Measurements from ENCODE around the gene PPP2R5A. TPM values are rescaled to one million over a fixed set of nuclear protein-coding genes. Genes with fewer than 3 reads are reported as not detected.
A peak's percentile ranks its signal among the peaks of the same experiment; 100 is the strongest.

Gene PPP2R5A
- total and polyA plus RNA-seq, 2 of the 8 experiments (the other 6 are each of a cell fraction or from before 2014, with no cell fraction given), result 14.6 to 36.3 TPM

GRCh38 chr1:212284744-212285684 is at the start of gene PPP2R5A (continued):
- TF ChIP-seq, protein P1, sequence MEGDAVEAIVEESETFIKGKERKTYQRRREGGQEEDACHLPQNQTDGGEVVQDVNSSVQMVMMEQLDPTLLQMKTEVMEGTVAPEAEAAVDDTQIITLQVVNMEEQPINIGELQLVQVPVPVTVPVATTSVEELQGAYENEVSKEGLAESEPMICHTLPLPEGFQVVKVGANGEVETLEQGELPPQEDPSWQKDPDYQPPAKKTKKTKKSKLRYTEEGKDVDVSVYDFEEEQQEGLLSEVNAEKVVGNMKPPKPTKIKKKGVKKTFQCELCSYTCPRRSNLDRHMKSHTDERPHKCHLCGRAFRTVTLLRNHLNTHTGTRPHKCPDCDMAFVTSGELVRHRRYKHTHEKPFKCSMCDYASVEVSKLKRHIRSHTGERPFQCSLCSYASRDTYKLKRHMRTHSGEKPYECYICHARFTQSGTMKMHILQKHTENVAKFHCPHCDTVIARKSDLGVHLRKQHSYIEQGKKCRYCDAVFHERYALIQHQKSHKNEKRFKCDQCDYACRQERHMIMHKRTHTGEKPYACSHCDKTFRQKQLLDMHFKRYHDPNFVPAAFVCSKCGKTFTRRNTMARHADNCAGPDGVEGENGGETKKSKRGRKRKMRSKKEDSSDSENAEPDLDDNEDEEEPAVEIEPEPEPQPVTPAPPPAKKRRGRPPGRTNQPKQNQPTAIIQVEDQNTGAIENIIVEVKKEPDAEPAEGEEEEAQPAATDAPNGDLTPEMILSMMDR (IDR thresholded peaks at IDR 0.05; ENCODE audit: control extremely low read depth in 1 of 3, insufficient read depth in 1 of 3, low read depth in 1 of 3, low read length in 3 of 3), result peak; percentile 31 to 55 (median 48)
- TF ChIP-seq, protein P2, sequence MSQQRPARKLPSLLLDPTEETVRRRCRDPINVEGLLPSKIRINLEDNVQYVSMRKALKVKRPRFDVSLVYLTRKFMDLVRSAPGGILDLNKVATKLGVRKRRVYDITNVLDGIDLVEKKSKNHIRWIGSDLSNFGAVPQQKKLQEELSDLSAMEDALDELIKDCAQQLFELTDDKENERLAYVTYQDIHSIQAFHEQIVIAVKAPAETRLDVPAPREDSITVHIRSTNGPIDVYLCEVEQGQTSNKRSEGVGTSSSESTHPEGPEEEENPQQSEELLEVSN (IDR thresholded peaks at IDR 0.05), result peak; percentile 77
- TF ChIP-seq, protein P3, sequence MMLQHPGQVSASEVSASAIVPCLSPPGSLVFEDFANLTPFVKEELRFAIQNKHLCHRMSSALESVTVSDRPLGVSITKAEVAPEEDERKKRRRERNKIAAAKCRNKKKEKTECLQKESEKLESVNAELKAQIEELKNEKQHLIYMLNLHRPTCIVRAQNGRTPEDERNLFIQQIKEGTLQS (IDR thresholded peaks at IDR 0.05; ENCODE audit: insufficient read depth, low read depth, low read length), result 0 out of 2 replicates have a peak, but pooled peaks have one; percentile 32
- TF ChIP-seq SP4 (IDR thresholded peaks at IDR 0.05; ENCODE audit: low read length) (peak; percentile 83), SIX5 (IDR thresholded peaks at IDR 0.05; ENCODE audit: low read depth, low read length) (no peak), SUZ12 (IDR thresholded peaks at IDR 0.05; ENCODE audit: low read length) (no peak), CBX5 (IDR thresholded peaks at IDR 0.05; ENCODE audit: low read depth, low read length) (no peak), TBP (IDR thresholded peaks at IDR 0.05; ENCODE audit: low read depth, low read length) (peak; percentile 72), CHD2 (IDR thresholded peaks at IDR 0.05; ENCODE audit: low read length) (peak; percentile 75), POLR2AphosphoS5 (IDR thresholded peaks at IDR 0.05; ENCODE audit: low read depth, low read length) (peak; percentile 83), KDM4A (IDR thresholded peaks at IDR 0.05; ENCODE audit: low read depth, low read length, severe bottlenecking) (peak; percentile 71), BACH1 (IDR thresholded peaks at IDR 0.05; ENCODE audit: low read length) (peak; percentile 65), EGR1 (IDR thresholded peaks at IDR 0.05; ENCODE audit: borderline replicate concordance, low read depth, low read length) (0 out of 2 replicates have a peak, but pooled peaks have one; percentile 45), TCF12 (IDR thresholded peaks at IDR 0.05; ENCODE audit: low read depth, low read length) (0 out of 2 replicates have a peak, but pooled peaks have one; percentile 80), TAF1 (IDR thresholded peaks at IDR 0.05; ENCODE audit: low read depth, low read length) (peak; percentile 71), CEBPB (IDR thresholded peaks at IDR 0.05; ENCODE audit: low read depth, low read length) (no peak), BRCA1 (IDR thresholded peaks at IDR 0.05; ENCODE audit: low read depth, low read length) (peak; percentile 15; the same call in 1 of the 2 replicates), CREB1 (IDR thresholded peaks at IDR 0.05) (peak; percentile 89), HDAC2 (IDR thresholded peaks at IDR 0.05; ENCODE audit: borderline replicate concordance in 1 of 2, low read depth in 2 of 2, low read length in 2 of 2) (peak; percentile 53 to 57; a peak in 2 of 4 replicates), GABPA (IDR thresholded peaks at IDR 0.05; ENCODE audit: borderline replicate concordance, insufficient read depth, low read length) (no peak)
